GM21367 (cell line): Measurements from ENCODE around the gene ABCD2.
"Not testable (repeated sequence)": the region's sequence is repeated elsewhere in the genome, so short reads cannot be mapped to it uniquely, and the experiment has no call there.

Source experiments
- ATAC-seq: cut with Tn5 transposase; IDR thresholded peaks from one replicate; pipeline ENCODE4 v1.9.1; 2021; ENCODE audit not compliant: unreplicated experiment

Gene ABCD2

GRCh38 chr12:39613525-39613924 is 6.1 kb downstream of the ABCD2 start:
- ATAC-seq, result no peak

GRCh38 chr12:39612250-39612649 is 7.4 kb downstream of the ABCD2 start:
- no peak for ATAC-seq

GRCh38 chr12:39611818-39612217 is 7.8 kb downstream of the ABCD2 start:
- ATAC-seq, result no peak

GRCh38 chr12:39610436-39611025 is 9.1 kb downstream of the ABCD2 start:
- ATAC-seq, result no peak

- no peak for ATAC-seq
These were observed 12.7 kb downstream of the ABCD2 start for GRCh38 chr12:39606712-39607423.

GRCh38 chr12:39605996-39606395 is 13.6 kb downstream of the ABCD2 start:
- ATAC-seq, result no peak

- ATAC-seq, result no peak
These were observed 14.1 kb downstream of the ABCD2 start for GRCh38 chr12:39605501-39605900.

GRCh38 chr12:39603065-39603464 is 16.5 kb downstream of the ABCD2 start:
- ATAC-seq, result no peak

GRCh38 chr12:39601951-39602350 is 17.7 kb downstream of the ABCD2 start:
- ATAC-seq, result not testable (repeated sequence)

GRCh38 chr12:39595928-39596327 is 23.7 kb downstream of the ABCD2 start:
- ATAC-seq, result no peak

- no peak for ATAC-seq
These were observed 27.3 kb downstream of the ABCD2 start for GRCh38 chr12:39592295-39592694.

- no peak for ATAC-seq
These were observed 31.3 kb downstream of the ABCD2 start for GRCh38 chr12:39588348-39588747.

- ATAC-seq, result peak; percentile 78
These were observed 32.4 kb downstream of the ABCD2 start for GRCh38 chr12:39587225-39587624.

GRCh38 chr12:39586816-39587215 is 32.8 kb downstream of the ABCD2 start:
- ATAC-seq, result no peak

- no peak for ATAC-seq
These were observed 38.0 kb downstream of the ABCD2 start for GRCh38 chr12:39581592-39581991.

- no peak for ATAC-seq
These were observed 44.1 kb downstream of the ABCD2 start for GRCh38 chr12:39575498-39575875.

- no peak for ATAC-seq
These were observed 44.7 kb downstream of the ABCD2 start for GRCh38 chr12:39574785-39575497.

GRCh38 chr12:39574378-39574777 is 45.2 kb downstream of the ABCD2 start:
- no peak for ATAC-seq

- ATAC-seq, result no peak
These were observed 45.6 kb downstream of the ABCD2 start for GRCh38 chr12:39573971-39574370.

- ATAC-seq, result no peak
These were observed 47.1 kb downstream of the ABCD2 start for GRCh38 chr12:39572551-39572950.

- no peak for ATAC-seq
These were observed 48.3 kb downstream of the ABCD2 start for GRCh38 chr12:39571351-39571750.

GRCh38 chr12:39553476-39553875 is 66.1 kb downstream of the ABCD2 start:
- ATAC-seq, result no peak
